Stimulated activated CD8-positive, alpha-beta memory T cell treated with anti-CD3 and anti-CD28 coated beads, Interleukin-15, amount 100 ng/mL, for 48 hours (primary cell): ENCODE results near the gene IGSF10.

Experiments used
- DNase-seq, 2 donors: peaks; one replicate each; pipeline ENCODE4 v3.0.0-alpha.2; 2020; ENCODE audit warnings: low read depth in 2 of 2

IGSF10 gene

GRCh38 chr3:151462991-151463390, 2.1 kb upstream of the IGSF10 start:
- no peak for DNase-seq

GRCh38 chr3:151462278-151462780, 1.5 kb upstream of the IGSF10 start:
- no peak for DNase-seq

- no peak for DNase-seq
Measured at GRCh38 chr3:151460228-151460627, 633 bp downstream of the IGSF10 start.

GRCh38 chr3:151459358-151459757, 1.5 kb downstream of the IGSF10 start:
- DNase-seq = no peak

GRCh38 chr3:151456065-151456464, 4.8 kb downstream of the IGSF10 start:
- DNase-seq = no peak

- DNase-seq = no peak
Measured at GRCh38 chr3:151452841-151453240, 8.0 kb downstream of the IGSF10 start.

GRCh38 chr3:151452368-151452767, 8.5 kb downstream of the IGSF10 start:
- no peak for DNase-seq

- no peak for DNase-seq
Measured at GRCh38 chr3:151446002-151446340, 14.9 kb downstream of the IGSF10 start.

GRCh38 chr3:151445273-151446001, 15.4 kb downstream of the IGSF10 start:
- DNase-seq = no peak

- no peak for DNase-seq
Measured at GRCh38 chr3:151443583-151443982, 17.3 kb downstream of the IGSF10 start.

GRCh38 chr3:151440940-151441339, 19.9 kb downstream of the IGSF10 start:
- DNase-seq = no peak

GRCh38 chr3:151439652-151440125, 21.2 kb downstream of the IGSF10 start:
- no peak for DNase-seq

GRCh38 chr3:151437906-151438305, 23.0 kb downstream of the IGSF10 start:
- DNase-seq = no peak

GRCh38 chr3:151436675-151437446, 24.0 kb downstream of the IGSF10 start:
- no peak for DNase-seq

GRCh38 chr3:151434151-151434890, 26.5 kb downstream of the IGSF10 start:
- DNase-seq = no peak

- no peak for DNase-seq
Measured at GRCh38 chr3:151432616-151433372, 28.1 kb downstream of the IGSF10 start.

- DNase-seq = no peak
Measured at GRCh38 chr3:151431940-151432339, 28.9 kb downstream of the IGSF10 start.

GRCh38 chr3:151430821-151431484, 29.9 kb downstream of the IGSF10 start:
- no peak for DNase-seq

GRCh38 chr3:151428386-151428785, 32.5 kb downstream of the IGSF10 start:
- DNase-seq = no peak

- no peak for DNase-seq
Measured at GRCh38 chr3:151426341-151426657, 34.6 kb downstream of the IGSF10 start.
